GM10248 (cell line): ENCODE results near the gene PDZD11.

Experiments used
- CTCF ChIA-PET: fragments of 300-600 bp; sonication (Branson Sonifier 250); formaldehyde crosslinking; extraction: SDS; loops from one replicate; lab custom pipeline; 2021; ENCODE audit warnings: antibody characterized with exemption; lab: Yijun Ruan, JAX
- POLR2A ChIA-PET: fragments of 350-650 bp; sonication (Branson Sonifier 250); formaldehyde crosslinking; extraction: SDS; loops from one replicate; lab custom pipeline; 2020; ENCODE audit warnings: antibody characterized with exemption; lab: Yijun Ruan, JAX
- DNase-seq: peaks from one replicate; pipeline ENCODE4 v3.0.0; 2012; ENCODE audit errors: extremely low spot score
- TF ChIP-seq, protein P1 (sequence below): IDR thresholded peaks from 2 replicates; pipeline ENCODE4 v1.5.1; 2012; ENCODE audit warnings: mild to moderate bottlenecking, low read depth; ENCODE audit errors: extremely low read depth, missing control alignments, control extremely low read depth

PDZD11 gene

DNA sequence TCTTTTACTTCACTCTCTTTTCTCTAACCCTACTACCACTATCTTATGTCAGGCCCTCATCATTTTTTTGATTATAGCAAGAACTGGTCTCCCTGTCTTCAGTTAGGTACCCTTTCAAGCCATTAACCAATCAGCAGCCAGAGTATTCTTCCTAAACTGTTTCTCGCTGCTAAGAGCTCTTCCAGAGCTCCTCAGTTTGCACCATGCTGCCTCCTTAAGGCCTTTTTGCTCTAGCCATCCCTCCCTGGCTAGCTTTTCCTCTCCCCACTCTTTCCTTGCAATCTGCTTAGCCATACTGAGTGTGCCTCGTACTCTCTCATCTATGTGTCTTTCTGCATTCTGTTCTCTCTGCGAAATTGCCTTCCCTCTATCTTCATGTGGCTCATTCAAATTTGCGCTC, 33.1 kb upstream of the PDZD11 start:
- TF ChIP-seq, protein P1, sequence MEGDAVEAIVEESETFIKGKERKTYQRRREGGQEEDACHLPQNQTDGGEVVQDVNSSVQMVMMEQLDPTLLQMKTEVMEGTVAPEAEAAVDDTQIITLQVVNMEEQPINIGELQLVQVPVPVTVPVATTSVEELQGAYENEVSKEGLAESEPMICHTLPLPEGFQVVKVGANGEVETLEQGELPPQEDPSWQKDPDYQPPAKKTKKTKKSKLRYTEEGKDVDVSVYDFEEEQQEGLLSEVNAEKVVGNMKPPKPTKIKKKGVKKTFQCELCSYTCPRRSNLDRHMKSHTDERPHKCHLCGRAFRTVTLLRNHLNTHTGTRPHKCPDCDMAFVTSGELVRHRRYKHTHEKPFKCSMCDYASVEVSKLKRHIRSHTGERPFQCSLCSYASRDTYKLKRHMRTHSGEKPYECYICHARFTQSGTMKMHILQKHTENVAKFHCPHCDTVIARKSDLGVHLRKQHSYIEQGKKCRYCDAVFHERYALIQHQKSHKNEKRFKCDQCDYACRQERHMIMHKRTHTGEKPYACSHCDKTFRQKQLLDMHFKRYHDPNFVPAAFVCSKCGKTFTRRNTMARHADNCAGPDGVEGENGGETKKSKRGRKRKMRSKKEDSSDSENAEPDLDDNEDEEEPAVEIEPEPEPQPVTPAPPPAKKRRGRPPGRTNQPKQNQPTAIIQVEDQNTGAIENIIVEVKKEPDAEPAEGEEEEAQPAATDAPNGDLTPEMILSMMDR: no peak
- CTCF ChIA-PET: no interaction called here
- POLR2A ChIA-PET: no interaction called here

GRCh38 chrX:70313503-70313902, 23.8 kb upstream of the PDZD11 start:
- no peak for DNase-seq
- CTCF ChIA-PET: no interaction called here
- POLR2A ChIA-PET: no interaction called here
- TF ChIP-seq, protein P1: no peak

More for the DNA sequence above, 33.1 kb upstream of the PDZD11 start:
- DNase-seq: no peak

- no peak for DNase-seq
- TF ChIP-seq, protein P1: no peak
- ChIA-PET CTCF (no interaction called here), POLR2A (no interaction called here)
These were observed 12.0 kb upstream of the PDZD11 start for GRCh38 chrX:70301716-70302115.

GRCh38 chrX:70293621-70294020, 3.9 kb upstream of the PDZD11 start:
- CTCF ChIA-PET: interaction anchor here (1.9 kb wide), 1 partner anchor 9 kb away, joined by 7 read pairs; no protein-coding TSS in a partner anchor

GRCh38 chrX:70292788-70293187, 3.1 kb upstream of the PDZD11 start:
- TF ChIP-seq, protein P1: no peak
- ChIA-PET CTCF (interaction anchor here (1.9 kb wide), 1 partner anchor 8 kb away, joined by 7 read pairs; no protein-coding TSS in a partner anchor), POLR2A (no interaction called here)
- no peak for DNase-seq

More at GRCh38 chrX:70293621-70294020, 3.9 kb upstream of the PDZD11 start:
- POLR2A ChIA-PET: no interaction called here
- TF ChIP-seq, protein P1: no peak
- DNase-seq: no peak

- CTCF ChIA-PET: no interaction called here
- POLR2A ChIA-PET: no interaction called here
- DNase-seq: no peak
These were observed 447 bp downstream of the PDZD11 start for GRCh38 chrX:70289168-70289792.

More at GRCh38 chrX:70289168-70289792, 447 bp downstream of the PDZD11 start:
- TF ChIP-seq, protein P1: no peak
